ENCODE measurements around the gene CACNA2D1.
"Not testable (repeated sequence)": the region's sequence is repeated elsewhere in the genome, so short reads cannot be mapped to it uniquely, and the experiment has no call there.

The CACNA2D1 gene

GRCh38 chr7:82156893-82157292, 286.7 kb downstream of the CACNA2D1 start:
- no peak for DNase-seq

- DNase-seq = no peak
Measured at GRCh38 chr7:82156168-82156567, 287.4 kb downstream of the CACNA2D1 start.

GRCh38 chr7:82154728-82155127, 288.8 kb downstream of the CACNA2D1 start:
- DNase-seq = no peak

GRCh38 chr7:82153776-82154175, 289.8 kb downstream of the CACNA2D1 start:
- DNase-seq = no peak

- DNase-seq = no peak
Measured at GRCh38 chr7:82152858-82153257, 290.7 kb downstream of the CACNA2D1 start.

- DNase-seq = no peak
Measured at GRCh38 chr7:82146491-82146890, 297.1 kb downstream of the CACNA2D1 start.

- no peak for DNase-seq
Measured at GRCh38 chr7:82142263-82142864, 301.2 kb downstream of the CACNA2D1 start.

- no peak for DNase-seq
Measured at GRCh38 chr7:82141427-82141826, 302.1 kb downstream of the CACNA2D1 start.

- DNase-seq = not testable (repeated sequence)
Measured at GRCh38 chr7:82140608-82141007, 303.0 kb downstream of the CACNA2D1 start.

GRCh38 chr7:82131215-82131614, 312.4 kb downstream of the CACNA2D1 start:
- DNase-seq = no peak

GRCh38 chr7:82129091-82129490, 314.5 kb downstream of the CACNA2D1 start:
- no peak for DNase-seq

GRCh38 chr7:82128546-82128945, 315.0 kb downstream of the CACNA2D1 start:
- DNase-seq = no peak

- DNase-seq = no peak
Measured at GRCh38 chr7:82126576-82126975, 317.0 kb downstream of the CACNA2D1 start.

GRCh38 chr7:82124445-82124844, 319.1 kb downstream of the CACNA2D1 start:
- DNase-seq = no peak

GRCh38 chr7:82122275-82122674, 321.3 kb downstream of the CACNA2D1 start:
- no peak for DNase-seq

- DNase-seq = no peak
Measured at GRCh38 chr7:82114237-82114636, 329.3 kb downstream of the CACNA2D1 start.

- DNase-seq = no peak
Measured at GRCh38 chr7:82110146-82110840, 333.3 kb downstream of the CACNA2D1 start.

- DNase-seq = no peak
Measured at GRCh38 chr7:82109288-82109687, 334.3 kb downstream of the CACNA2D1 start.

GRCh38 chr7:82106201-82106600, 337.4 kb downstream of the CACNA2D1 start:
- no peak for DNase-seq

GRCh38 chr7:82105463-82105862, 338.1 kb downstream of the CACNA2D1 start:
- DNase-seq = no peak

GRCh38 chr7:82098414-82098813, 345.2 kb downstream of the CACNA2D1 start:
- DNase-seq = no peak

- no peak for DNase-seq
Measured at GRCh38 chr7:82091126-82091684, 352.4 kb downstream of the CACNA2D1 start.

- no peak for DNase-seq
Measured at GRCh38 chr7:82087099-82087498, 356.5 kb downstream of the CACNA2D1 start.

- no peak for DNase-seq
Measured at GRCh38 chr7:82085116-82085515, 358.5 kb downstream of the CACNA2D1 start.

Data from GDM1 (cell line).